Mucosa of rectum (tissue), 2 donors: ENCODE measurements around the gene MASP1.
A peak's percentile ranks its signal among the peaks of the same experiment; 100 is the strongest.

ENCODE experiments used
- H3K27ac ChIP-seq, 2 donors: one replicate each; pipeline ENCODE4 v1.7.0; 2013; ENCODE audit warnings: inconsistent platforms in 2 of 2, low read depth in 2 of 2, low read length in 2 of 2
- H3K27me3 ChIP-seq, 2 donors: one replicate each; pipeline ENCODE4 v1.7.0; 2013; ENCODE audit warnings: low read length in 2 of 2; ENCODE audit not compliant: control insufficient read depth in 2 of 2, insufficient read depth in 2 of 2
- H3K36me3 ChIP-seq, 2 donors: one replicate each; pipeline ENCODE4 v1.7.0; 2013; ENCODE audit warnings: low read length in 2 of 2; ENCODE audit not compliant: control insufficient read depth in 2 of 2, insufficient read depth in 2 of 2
- H3K4me1 ChIP-seq, 2 donors: one replicate each; pipeline ENCODE4 v1.7.0; 2013; ENCODE audit warnings: low read length in 2 of 2, mild to moderate bottlenecking in 1 of 2; ENCODE audit not compliant: control insufficient read depth in 2 of 2, insufficient read depth in 2 of 2
- H3K4me3 ChIP-seq, 2 donors: one replicate each; pipeline ENCODE4 v1.7.0; 2013; ENCODE audit warnings: low read length in 2 of 2
- H3K9ac ChIP-seq, 2 donors: one replicate each; pipeline ENCODE4 v1.7.0; 2013; ENCODE audit warnings: low read length in 2 of 2, low read depth in 1 of 2, mild to moderate bottlenecking in 1 of 2
- H3K9me3 ChIP-seq, 2 donors: one replicate each; pipeline ENCODE4 v1.7.0; 2013; ENCODE audit warnings: low read length in 2 of 2; ENCODE audit not compliant: control insufficient read depth in 2 of 2
- donor health status: healthy.
- donor health status: Normal muscosa, but diverticular disease.

The MASP1 gene

DNA sequence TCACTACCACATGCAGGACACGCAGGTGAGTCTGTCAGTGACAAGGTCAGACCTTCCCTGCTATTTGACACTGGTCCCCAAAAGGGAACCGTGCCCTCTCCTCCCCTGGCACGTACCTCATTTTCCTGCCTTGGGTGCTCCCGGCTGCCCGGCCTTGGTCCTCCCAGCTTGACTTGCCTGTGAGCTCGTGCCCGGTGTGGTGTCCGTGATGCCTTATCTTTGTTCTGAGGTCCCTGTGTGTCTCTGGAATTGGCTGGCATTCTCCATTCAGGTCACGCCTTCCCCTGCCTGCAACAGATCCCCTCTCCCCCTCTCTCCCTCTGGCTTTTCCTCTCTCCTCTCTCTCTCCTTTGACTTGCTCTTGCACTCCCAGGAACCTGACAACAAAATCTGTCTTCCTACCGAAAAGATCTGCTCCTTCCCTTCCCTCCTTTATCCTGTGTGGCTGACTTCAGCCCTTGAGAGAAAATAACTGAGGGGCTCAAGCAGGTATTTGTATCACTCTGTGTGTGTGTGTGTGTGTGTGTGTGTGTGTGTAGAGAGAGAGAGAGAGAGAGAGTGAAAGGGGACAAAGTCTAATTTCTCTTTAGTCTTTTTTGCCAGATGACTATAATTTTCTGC, at the start of gene MASP1:
TSS of gene MASP1 (minus strand) at position 226 of the 621 bp plus-strand sequence. CDS start at position 121, 105 bp downstream.
- no peaks in the 10 kb centered on the region for H3K9me3 ChIP-seq
- peak within 1 kb of the TSS in 1 of 2 donors; percentile 46 for H3K9ac ChIP-seq
- peak within 1 kb of the TSS; percentile 40 to 60 for H3K27ac ChIP-seq
- peaks cover 0 to 6% of the 10 kb centered on the region in 2 donors for H3K27me3 ChIP-seq
- H3K36me3 ChIP-seq = no peaks in the 10 kb centered on the region
- H3K4me1 ChIP-seq = no peaks in the 10 kb centered on the region
- peak within 1 kb of the TSS; percentile 27 to 45 for H3K4me3 ChIP-seq

GRCh38 chr3:187340578-187340977, 49.0 kb upstream of the MASP1 start:
- Histone ChIP-seq H3K36me3 (no peaks in the 10 kb centered on the region), H3K9ac (no peak overlapping the region), H3K4me3 (no peak overlapping the region), H3K9me3 (no peaks in the 10 kb centered on the region), H3K27ac (no peak overlapping the region), H3K4me1 (no peaks in the 10 kb centered on the region), H3K27me3 (no peaks in the 10 kb centered on the region)

DNA sequence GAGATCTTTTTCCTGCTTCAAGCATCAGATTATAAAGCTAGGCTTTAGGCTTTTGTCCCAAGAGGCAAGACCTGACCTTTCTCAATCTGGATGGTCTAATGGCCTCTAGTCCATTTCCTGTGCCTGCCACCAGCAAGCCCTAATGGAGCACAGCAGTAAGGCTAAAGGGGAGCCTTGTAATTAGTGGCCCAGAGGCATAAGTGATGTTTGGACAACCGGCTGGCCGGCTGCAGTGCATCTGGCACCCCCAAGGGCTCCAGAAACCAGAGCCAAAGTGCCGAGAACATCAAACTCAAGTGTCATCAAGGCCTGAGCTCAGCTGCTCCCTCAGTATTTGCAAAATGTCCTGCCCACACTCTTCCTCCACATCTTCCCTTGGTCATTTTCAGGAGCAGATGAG, 44.8 kb upstream of the MASP1 start:
- no peak overlapping the region for H3K9ac ChIP-seq
- no peaks in the 10 kb centered on the region for H3K4me1 ChIP-seq
- no peaks in the 10 kb centered on the region for H3K36me3 ChIP-seq
- H3K27ac ChIP-seq = no peak overlapping the region
- peaks cover 0 to 4% of the 10 kb centered on the region in 2 donors for H3K27me3 ChIP-seq
- H3K9me3 ChIP-seq = no peaks in the 10 kb centered on the region
- H3K4me3 ChIP-seq = no peak overlapping the region

GRCh38 chr3:187334904-187335303, 43.4 kb upstream of the MASP1 start:
- Histone ChIP-seq H3K4me1 (no peaks in the 10 kb centered on the region), H3K27me3 (peaks cover 0 to 4% of the 10 kb centered on the region in 2 donors), H3K9ac (no peak overlapping the region), H3K36me3 (no peaks in the 10 kb centered on the region), H3K27ac (no peak overlapping the region), H3K4me3 (no peak overlapping the region), H3K9me3 (no peaks in the 10 kb centered on the region)

- H3K4me1 ChIP-seq = no peaks in the 10 kb centered on the region
Measured at GRCh38 chr3:187328691-187329090, 37.2 kb upstream of the MASP1 start.

DNA sequence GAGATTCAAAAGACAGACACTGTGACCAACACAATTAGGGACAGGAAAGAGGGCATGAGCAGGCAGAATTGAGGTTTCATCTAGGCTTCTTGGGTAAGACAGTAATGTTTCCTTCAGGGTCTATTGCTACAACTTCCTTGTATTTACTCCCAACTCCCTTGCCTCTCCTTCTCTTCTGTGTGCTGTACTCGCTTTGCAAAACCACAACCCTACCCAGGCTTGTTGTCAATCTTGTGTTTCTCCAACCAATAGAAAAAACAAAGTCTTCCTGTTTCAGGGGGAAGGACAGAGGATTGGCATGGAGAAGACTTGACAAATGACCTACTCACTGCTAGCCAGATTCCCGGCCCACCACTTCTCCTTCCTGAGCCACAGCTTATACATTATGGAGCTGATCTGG, 36.3 kb upstream of the MASP1 start:
- H3K9ac ChIP-seq = no peak overlapping the region
- H3K27ac ChIP-seq = no peak overlapping the region
- no peaks in the 10 kb centered on the region for H3K36me3 ChIP-seq
- H3K4me3 ChIP-seq = no peak overlapping the region
- no peaks in the 10 kb centered on the region for H3K4me1 ChIP-seq
- H3K9me3 ChIP-seq = no peaks in the 10 kb centered on the region
- peaks cover 0 to 4% of the 10 kb centered on the region in 2 donors for H3K27me3 ChIP-seq

More at GRCh38 chr3:187328691-187329090, 37.2 kb upstream of the MASP1 start:
- Histone ChIP-seq H3K27ac (no peak overlapping the region), H3K27me3 (peaks cover 0 to 4% of the 10 kb centered on the region in 2 donors), H3K9me3 (no peaks in the 10 kb centered on the region), H3K36me3 (no peaks in the 10 kb centered on the region), H3K4me3 (no peak overlapping the region), H3K9ac (no peak overlapping the region)

- no peak overlapping the region for H3K4me3 ChIP-seq
- H3K27ac ChIP-seq = no peak overlapping the region
- no peaks in the 10 kb centered on the region for H3K4me1 ChIP-seq
- H3K27me3 ChIP-seq = no peaks in the 10 kb centered on the region
- H3K9ac ChIP-seq = no peak overlapping the region
- no peaks in the 10 kb centered on the region for H3K36me3 ChIP-seq
- no peaks in the 10 kb centered on the region for H3K9me3 ChIP-seq
Measured at GRCh38 chr3:187325632-187326031, 34.1 kb upstream of the MASP1 start.

DNA sequence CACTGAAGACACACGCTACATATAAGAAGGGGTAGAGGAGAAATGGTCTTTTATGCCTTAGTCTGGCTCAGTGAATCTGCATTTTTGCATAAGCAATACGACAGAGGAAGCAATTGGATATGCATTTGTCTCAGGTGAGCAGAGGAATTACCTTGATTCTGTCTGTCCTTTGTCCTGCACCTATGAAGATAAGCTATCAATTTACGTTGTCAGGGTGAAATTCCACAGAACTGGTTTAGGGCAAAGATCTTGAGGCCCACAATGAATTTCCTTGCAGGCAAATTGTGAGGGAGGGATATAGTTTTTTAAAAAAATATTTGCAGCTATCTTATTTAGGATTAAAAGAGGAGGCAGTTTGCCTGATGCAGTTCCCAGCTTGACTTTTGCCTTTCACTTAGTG, 31.6 kb upstream of the MASP1 start:
- Histone ChIP-seq H3K27me3 (peaks cover 0 to 2% of the 10 kb centered on the region in 2 donors), H3K27ac (no peak overlapping the region), H3K9me3 (no peaks in the 10 kb centered on the region), H3K36me3 (no peaks in the 10 kb centered on the region), H3K4me1 (no peaks in the 10 kb centered on the region), H3K9ac (no peak overlapping the region), H3K4me3 (no peak overlapping the region)

- H3K4me1 ChIP-seq = no peaks in the 10 kb centered on the region
- peaks cover 0 to 2% of the 10 kb centered on the region in 2 donors for H3K27me3 ChIP-seq
- no peaks in the 10 kb centered on the region for H3K36me3 ChIP-seq
- H3K9ac ChIP-seq = no peak overlapping the region
- no peak overlapping the region for H3K27ac ChIP-seq
- H3K4me3 ChIP-seq = no peak overlapping the region
- H3K9me3 ChIP-seq = no peaks in the 10 kb centered on the region
Measured at GRCh38 chr3:187322291-187322690, 30.8 kb upstream of the MASP1 start.

DNA sequence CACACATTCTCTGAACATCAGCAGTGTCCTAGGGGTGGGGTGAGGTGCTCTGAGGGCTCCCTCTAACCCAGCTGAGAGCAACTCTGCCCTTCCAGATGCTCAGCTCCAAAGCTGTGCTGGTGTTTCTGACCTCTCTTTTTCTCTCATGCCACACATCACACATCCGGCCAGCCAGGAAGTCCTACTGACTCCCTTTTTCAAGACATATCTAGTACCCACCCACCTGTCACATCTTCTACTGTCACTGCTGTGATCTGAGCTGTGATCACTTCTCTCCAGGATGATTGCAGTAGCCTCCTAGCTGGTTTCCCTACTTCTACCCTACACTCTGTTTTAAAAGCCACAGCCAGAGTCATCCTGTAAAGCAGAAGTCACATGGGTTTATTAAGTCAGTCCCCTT, 30.2 kb upstream of the MASP1 start:
- no peak overlapping the region for H3K27ac ChIP-seq
- peaks cover 0 to 2% of the 10 kb centered on the region in 2 donors for H3K27me3 ChIP-seq
- H3K4me3 ChIP-seq = no peak overlapping the region
- no peaks in the 10 kb centered on the region for H3K36me3 ChIP-seq
- H3K4me1 ChIP-seq = no peaks in the 10 kb centered on the region
- H3K9me3 ChIP-seq = no peaks in the 10 kb centered on the region
- no peak overlapping the region for H3K9ac ChIP-seq
